MCF 10A (cell line): ENCODE measurements around the gene ZNF668. TPM values are rescaled to one million over a fixed set of nuclear protein-coding genes. Genes with fewer than 3 reads are reported as not detected.

ENCODE experiments used
- BruUV-seq: library from RNA; stranded (reverse); fragments of 400-500 nt; replicated peaks from 2 replicates; lab custom pipeline; 2021; lab: Mats Ljungman, UMichigan
- CTCF ChIA-PET: fragments of 300-600 bp; sonication (Branson Sonifier 250); formaldehyde crosslinking; extraction: SDS; loops from one replicate; lab custom pipeline; 2021; ENCODE audit warnings: antibody characterized with exemption, inconsistent platforms; lab: Yijun Ruan, JAX
- POLR2A ChIA-PET: fragments of 300-600, 350-650 bp; sonication (Branson Sonifier 250); formaldehyde crosslinking; extraction: SDS; loops from one replicate; lab custom pipeline; 2020; ENCODE audit warnings: antibody characterized with exemption, inconsistent platforms; lab: Yijun Ruan, JAX
- DNase-seq: peaks from one replicate; pipeline ENCODE4 v3.0.0-alpha.2; 2018; ENCODE audit not compliant: unreplicated experiment
- H3K27ac Mint-ChIP-seq: one replicate; pipeline ENCODE4 v1.8.0; 2022; ENCODE audit warnings: mild to moderate bottlenecking, low read depth, mixed read lengths; ENCODE audit not compliant: unreplicated experiment
- H3K27me3 Mint-ChIP-seq: one replicate; pipeline ENCODE4 v1.8.0; 2022; ENCODE audit warnings: mixed read lengths; ENCODE audit not compliant: insufficient read depth, unreplicated experiment
- H3K36me3 Mint-ChIP-seq: one replicate; pipeline ENCODE4 v1.8.0; 2022; ENCODE audit warnings: mild to moderate bottlenecking, moderate library complexity, mixed read lengths; ENCODE audit not compliant: insufficient read depth, unreplicated experiment
- H3K4me1 Mint-ChIP-seq: one replicate; pipeline ENCODE4 v1.8.0; 2022; ENCODE audit warnings: mixed read lengths; ENCODE audit not compliant: insufficient read depth, unreplicated experiment
- H3K4me3 Mint-ChIP-seq: one replicate; pipeline ENCODE4 v1.8.0; 2022; ENCODE audit warnings: mild to moderate bottlenecking, moderate library complexity, mixed read lengths; ENCODE audit not compliant: unreplicated experiment
- H3K9me3 Mint-ChIP-seq: one replicate; pipeline ENCODE4 v1.8.0; 2022; ENCODE audit warnings: mixed read lengths; ENCODE audit not compliant: unreplicated experiment
- CTCF ChIP-seq: fragments of 200-600 bp; IDR thresholded peaks from one replicate; pipeline ENCODE4 v1.8.0; 2022; ENCODE audit warnings: antibody characterized with exemption, mild to moderate bottlenecking; ENCODE audit not compliant: unreplicated experiment
- intact Hi-C: fragments of 100-400 bp; cut with micrococcal nuclease; formaldehyde crosslinking; loops from 2 replicates; pipeline ENCODE4 v1.14.1; 2022
- total RNA-seq: library from RNA; stranded (reverse); gene quantifications from 2 replicates; pipeline ENCODE4 v1.2.3, GENCODE V29; 2022

The ZNF668 gene
- total RNA-seq, 1 experiment from 2014 or later, result 11.9 TPM

DNA sequence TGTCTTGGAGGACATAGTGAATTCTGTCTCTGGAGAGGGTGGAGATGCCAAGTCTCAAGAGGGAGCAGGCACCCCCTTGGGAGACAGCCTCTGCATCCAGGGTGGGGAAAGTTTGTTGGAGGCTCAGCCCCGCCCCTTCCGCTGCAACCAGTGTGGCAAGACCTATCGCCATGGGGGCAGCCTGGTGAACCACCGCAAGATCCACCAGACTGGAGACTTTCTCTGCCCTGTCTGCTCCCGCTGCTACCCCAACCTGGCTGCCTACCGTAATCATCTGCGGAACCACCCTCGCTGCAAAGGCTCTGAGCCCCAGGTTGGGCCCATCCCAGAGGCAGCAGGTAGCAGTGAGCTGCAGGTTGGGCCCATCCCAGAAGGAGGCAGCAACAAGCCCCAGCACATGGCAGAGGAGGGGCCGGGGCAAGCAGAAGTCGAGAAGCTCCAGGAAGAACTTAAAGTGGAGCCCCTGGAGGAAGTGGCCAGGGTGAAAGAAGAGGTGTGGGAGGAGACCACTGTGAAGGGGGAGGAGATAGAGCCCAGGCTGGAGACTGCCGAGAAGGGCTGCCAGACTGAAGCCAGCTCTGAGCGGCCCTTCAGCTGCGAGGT is 5.4 kb upstream of the ZNF668 start:
- H3K27ac Mint-ChIP-seq, result no peak overlapping the region
- DNase-seq, result no peak
- TF ChIP-seq CTCF, result no peak
- no peaks in the 10 kb centered on the region for H3K27me3 Mint-ChIP-seq
- intact Hi-C loops, result no loop called here
- ChIA-PET POLR2A (interaction anchor here (0.7 kb wide), 1 partner anchor 381 kb away, joined by 3 read pairs; no protein-coding TSS in a partner anchor), CTCF (interaction anchor here (1.7 kb wide), 1 partner anchor 20 kb away, joined by 3 read pairs; no protein-coding TSS in a partner anchor)
- no peak overlapping the region for H3K4me3 Mint-ChIP-seq
- peaks cover 25% of the 10 kb centered on the region for H3K36me3 Mint-ChIP-seq
- no peaks in the 10 kb centered on the region for H3K9me3 Mint-ChIP-seq
- BruUV-seq, result no TSS peak
- peaks cover 14% of the 10 kb centered on the region for H3K4me1 Mint-ChIP-seq

DNA sequence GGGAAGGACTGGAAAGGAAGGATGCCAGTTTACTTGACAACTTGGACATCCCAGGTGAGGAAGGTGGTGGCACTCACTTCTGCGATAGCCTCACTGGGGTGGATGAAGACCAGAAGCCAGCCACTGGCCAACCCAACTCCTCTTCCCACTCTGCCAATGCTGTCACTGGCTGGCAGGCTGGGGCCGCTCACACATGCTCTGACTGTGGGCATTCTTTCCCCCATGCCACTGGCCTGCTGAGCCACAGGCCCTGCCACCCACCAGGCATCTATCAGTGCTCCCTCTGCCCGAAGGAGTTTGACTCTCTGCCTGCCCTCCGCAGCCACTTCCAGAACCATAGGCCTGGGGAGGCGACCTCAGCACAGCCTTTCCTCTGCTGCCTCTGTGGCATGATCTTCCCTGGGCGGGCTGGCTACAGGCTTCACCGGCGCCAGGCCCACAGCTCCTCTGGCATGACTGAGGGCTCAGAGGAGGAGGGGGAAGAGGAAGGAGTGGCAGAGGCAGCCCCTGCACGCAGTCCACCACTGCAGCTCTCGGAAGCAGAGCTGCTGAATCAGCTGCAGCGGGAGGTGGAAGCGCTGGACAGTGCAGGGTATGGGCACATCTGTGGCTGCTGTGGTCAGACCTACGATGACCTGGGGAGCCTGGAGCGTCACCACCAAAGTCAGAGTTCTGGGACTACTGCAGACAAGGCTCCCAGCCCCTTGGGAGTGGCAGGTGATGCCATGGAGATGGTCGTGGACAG is 4.7 kb upstream of the ZNF668 start:
- no peaks in the 10 kb centered on the region for H3K9me3 Mint-ChIP-seq
- intact Hi-C loops, result no loop called here
- H3K4me3 Mint-ChIP-seq, result no peak overlapping the region
- no peaks in the 10 kb centered on the region for H3K27me3 Mint-ChIP-seq
- no peak overlapping the region for H3K27ac Mint-ChIP-seq
- no TSS peak for BruUV-seq
- peaks cover 15% of the 10 kb centered on the region for H3K4me1 Mint-ChIP-seq
- TF ChIP-seq CTCF, result no peak
- DNase-seq, result no peak
- H3K36me3 Mint-ChIP-seq, result peaks cover 21% of the 10 kb centered on the region
- POLR2A ChIA-PET, result interaction anchor here (1.2 kb wide), 1 partner anchor 129 kb away, joined by 3 read pairs; no protein-coding TSS in a partner anchor
- CTCF ChIA-PET, result interaction anchor here (1.7 kb wide), 1 partner anchor 20 kb away, joined by 3 read pairs; no protein-coding TSS in a partner anchor

- peaks cover 15% of the 10 kb centered on the region for H3K4me1 Mint-ChIP-seq
- ChIA-PET CTCF (interaction anchor here (0.6 to 1.1 kb wide), 3 partner anchors 9 to 123 kb away, joined by 3 to 6 read pairs (median 3); no protein-coding TSS in a partner anchor), POLR2A (interaction anchor here (1.2 kb wide), 1 partner anchor 128 kb away, joined by 3 read pairs; no protein-coding TSS in a partner anchor)
- no peaks in the 10 kb centered on the region for H3K9me3 Mint-ChIP-seq
- TF ChIP-seq CTCF, result no peak
- H3K27me3 Mint-ChIP-seq, result no peaks in the 10 kb centered on the region
- intact Hi-C loops, result no loop called here
- H3K36me3 Mint-ChIP-seq, result peaks cover 21% of the 10 kb centered on the region
- no TSS peak for BruUV-seq
- H3K27ac Mint-ChIP-seq, result no peak overlapping the region
- H3K4me3 Mint-ChIP-seq, result no peak overlapping the region
- no peak for DNase-seq
Measured at GRCh38 chr16:31077592-31078396, 3.8 kb upstream of the ZNF668 start.
